Upper lobe of left lung (tissue), 6 donors: ENCODE data around the gene FAAH. TPM values are rescaled to one million over a fixed set of nuclear protein-coding genes. Genes with fewer than 3 reads are reported as not detected.

Experiments used
- ATAC-seq, 2 donors: fragments of 200-7000 bp; cut with Tn5 transposase; one replicate each; pipeline ENCODE4 v1.9.1; 2022; ENCODE audit warnings: mild to moderate bottlenecking in 2 of 2, moderate library complexity in 2 of 2; ENCODE audit not compliant: low FRiP score in 2 of 2
- DNase-seq, 2 donors: peaks; one replicate each; pipeline ENCODE4 v3.0.0-alpha.2; 2019 to 2020
- H3K27ac ChIP-seq, 4 donors: fragments of 200-600 bp; sonication (generic); one replicate each; pipeline ENCODE4 v1.5.1; 2016 to 2019
- H3K27me3 ChIP-seq, 4 donors: fragments of 200-600 bp; sonication (generic); one replicate each; pipeline ENCODE4 v1.5.1; 2017 to 2019
- H3K36me3 ChIP-seq, 4 donors: fragments of 200-600 bp; sonication (generic); one replicate each; pipeline ENCODE4 v1.5.1; 2016 to 2019
- H3K4me1 ChIP-seq, 4 donors: fragments of 200-600 bp; sonication (generic); one replicate each; pipeline ENCODE4 v1.5.1; 2018 to 2019
- H3K4me3 ChIP-seq, 4 donors: fragments of 200-600 bp; sonication (generic); one replicate each; pipeline ENCODE4 v1.5.1; 2017 to 2019; ENCODE audit warnings: mild to moderate bottlenecking in 2 of 4, moderate library complexity in 1 of 4
- H3K9me3 ChIP-seq, 4 donors: fragments of 200-600 bp; sonication (generic); one replicate each; pipeline ENCODE4 v1.5.1; 2018 to 2019
- EP300 ChIP-seq, 4 donors: sonication (generic); formaldehyde crosslinking; IDR thresholded peaks; one replicate each; pipeline ENCODE4 v1.5.1; 2017; ENCODE audit warnings: antibody characterized with exemption in 4 of 4, control low read depth in 2 of 4
- POLR2A ChIP-seq, 4 donors: fragments of 450-650 bp; IDR thresholded peaks; one replicate each; pipeline ENCODE4 v1.5.1; 2016 to 2017; ENCODE audit warnings: antibody characterized with exemption in 4 of 4, mild to moderate bottlenecking in 2 of 4
- POLR2AphosphoS5 ChIP-seq, 2 donors: sonication (generic); formaldehyde crosslinking; IDR thresholded peaks; one replicate each; pipeline ENCODE4 v1.5.1; 2017; ENCODE audit warnings: antibody characterized with exemption in 2 of 2
- WGBS, 2 donors: methylation state at CpG; one replicate each; pipeline ENCODE4 v1.1.5; 2017 to 2018; 5-methylcytosine and 5-hydroxymethylcytosine counted together
- total RNA-seq, 6 donors: library from RNA; depleted of rRNA in 4 of 6; stranded (reverse); fragments of >200 nt in 4 of 6; gene quantifications; one replicate each; pipeline versions ENCODE4 v1.1.0 to v1.2.1, GENCODE V29; 2016 to 2021
- TF ChIP-seq, protein P1 (sequence below), 6 experiments: fragments of 450-650 bp in 4 of 6; fragments of 200-600 bp in 2 of 6; sonication (generic) in 2 of 6; IDR thresholded peaks; one replicate each; pipeline ENCODE4 v1.5.1; 2016 to 2019; ENCODE audit warnings: antibody characterized with exemption in 6 of 6
- donor health status: DM: no; HTN: no; CAD: no; lungs with moderate emphysema.
- donor health status: DM: no; HTN: yes; CAD: no; lungs with severe emphysema.

The FAAH gene
- total RNA-seq, 6 donors from 2014 or later = 34.1 to 67.1 (median 46.8) TPM

DNA sequence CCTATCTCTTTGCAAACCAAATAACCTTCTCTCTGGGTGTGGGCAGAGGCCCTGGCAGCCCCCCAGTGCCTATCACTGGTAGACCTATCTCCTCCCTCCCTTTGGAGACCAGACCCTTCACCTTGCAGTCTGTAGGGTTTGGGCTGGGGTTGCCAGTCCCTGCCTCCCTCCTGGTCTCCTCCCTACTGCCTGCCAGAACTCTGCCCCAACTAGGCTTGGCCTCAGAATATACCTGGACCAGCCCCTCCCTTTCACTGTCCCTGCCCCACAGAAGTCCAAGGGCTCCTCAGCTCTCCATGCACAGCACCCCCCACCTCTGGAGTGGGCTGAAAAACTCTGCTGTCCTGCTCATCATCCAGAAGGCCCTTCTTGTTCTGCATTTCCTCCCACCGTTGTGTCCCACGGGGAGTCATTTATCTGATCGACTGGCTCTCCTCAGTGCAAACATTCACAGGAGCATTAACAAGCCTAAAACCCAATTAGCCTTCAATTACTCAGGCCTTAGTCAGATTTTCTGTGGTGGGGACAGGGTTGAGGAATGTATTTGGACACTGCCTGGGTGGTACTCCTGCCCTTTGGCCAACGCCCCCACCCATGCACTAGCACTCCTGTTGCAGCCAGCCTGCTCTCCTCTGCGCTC is 67.8 kb downstream of the FAAH start:
- Histone ChIP-seq H3K27ac (no peak overlapping the region), H3K36me3 (no peaks in the 10 kb centered on the region), H3K9me3 (no peaks in the 10 kb centered on the region), H3K4me3 (no peak overlapping the region), H3K27me3 (peaks cover 0 to 9% (median 4%) of the 10 kb centered on the region in 4 donors), H3K4me1 (peaks cover 5 to 10% (median 8%) of the 10 kb centered on the region in 4 donors)
- DNase-seq (no peak), ATAC-seq (peak in 1 of 2 donors; percentile 5)
- TF ChIP-seq, protein P1, sequence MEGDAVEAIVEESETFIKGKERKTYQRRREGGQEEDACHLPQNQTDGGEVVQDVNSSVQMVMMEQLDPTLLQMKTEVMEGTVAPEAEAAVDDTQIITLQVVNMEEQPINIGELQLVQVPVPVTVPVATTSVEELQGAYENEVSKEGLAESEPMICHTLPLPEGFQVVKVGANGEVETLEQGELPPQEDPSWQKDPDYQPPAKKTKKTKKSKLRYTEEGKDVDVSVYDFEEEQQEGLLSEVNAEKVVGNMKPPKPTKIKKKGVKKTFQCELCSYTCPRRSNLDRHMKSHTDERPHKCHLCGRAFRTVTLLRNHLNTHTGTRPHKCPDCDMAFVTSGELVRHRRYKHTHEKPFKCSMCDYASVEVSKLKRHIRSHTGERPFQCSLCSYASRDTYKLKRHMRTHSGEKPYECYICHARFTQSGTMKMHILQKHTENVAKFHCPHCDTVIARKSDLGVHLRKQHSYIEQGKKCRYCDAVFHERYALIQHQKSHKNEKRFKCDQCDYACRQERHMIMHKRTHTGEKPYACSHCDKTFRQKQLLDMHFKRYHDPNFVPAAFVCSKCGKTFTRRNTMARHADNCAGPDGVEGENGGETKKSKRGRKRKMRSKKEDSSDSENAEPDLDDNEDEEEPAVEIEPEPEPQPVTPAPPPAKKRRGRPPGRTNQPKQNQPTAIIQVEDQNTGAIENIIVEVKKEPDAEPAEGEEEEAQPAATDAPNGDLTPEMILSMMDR (IDR thresholded peaks at IDR 0.05) = no peak
- TF ChIP-seq POLR2A (IDR thresholded peaks at IDR 0.05) (no peak), POLR2AphosphoS5 (IDR thresholded peaks at IDR 0.05) (no peak), EP300 (IDR thresholded peaks at IDR 0.05) (no peak)
- WGBS, 2 donors = 64 to 69% methylated on average over 5 of the region's 5 CpGs

Other genes with a start within 250 kb of the FAAH start
- gene TSPAN1, start 219.2 kb upstream of the FAAH start, total RNA-seq = 100 to 1,000 TPM in 1 of 6 donors, 10 to 100 TPM in 5; 12.2 to 109 (median 31.2) TPM
- gene P3R3URF, start 217.8 kb upstream of the FAAH start, total RNA-seq = not detected
- gene POMGNT1, start 195.9 kb upstream of the FAAH start, total RNA-seq = 10 to 100 TPM; 37.7 to 66.7 (median 47.5) TPM
- gene LURAP1, start 191.0 kb upstream of the FAAH start, total RNA-seq = 1 to 10 TPM in 5 of 6 donors, under 1 TPM in 1; 0.61 to 5.2 (median 2.8) TPM
- gene RAD54L, start 146.6 kb upstream of the FAAH start, total RNA-seq = 1 to 10 TPM in 3 of 6 donors, under 1 TPM in 1, not detected in 2; 0.78 to 2.4 (median 1.6) TPM
- gene LRRC41, start 90.7 kb upstream of the FAAH start, total RNA-seq = 10 to 100 TPM; 49.7 to 97.4 (median 52.8) TPM
- 100 to 1,000 TPM in 5 of 6 donors, 10 to 100 TPM in 1; 59.7 to 193 (median 126) TPM for gene UQCRH, start 90.6 kb upstream of the FAAH start, total RNA-seq
- gene NSUN4, start 53.5 kb upstream of the FAAH start, total RNA-seq = 10 to 100 TPM; 25.1 to 28.4 (median 26.7) TPM
- gene DMBX1, start 95.5 kb downstream of the FAAH start, total RNA-seq = not detected
- not detected for gene KNCN, start 157.3 kb downstream of the FAAH start, total RNA-seq
- 100 to 1,000 TPM in 1 of 6 donors, 10 to 100 TPM in 5; 45.7 to 174 (median 62.2) TPM for gene MKNK1, start 210.0 kb downstream of the FAAH start, total RNA-seq
- 10 to 100 TPM; 15.1 to 33.3 (median 22.2) TPM for gene MOB3C, start 222.5 kb downstream of the FAAH start, total RNA-seq